A549 (cell line): ENCODE data around the gene MEGF6. TPM values are rescaled to one million over a fixed set of nuclear protein-coding genes. Genes with fewer than 3 reads are reported as not detected.

Experiments
- ATAC-seq, 2 experiments: fragments of 200-7000 bp in 1 of 2; fragments of >200 bp in 1 of 2; cut with Nextera tagmentation in 1 of 2; cut with Tn5 transposase in 1 of 2; 3 replicates each; pipeline versions ENCODE4 v1.8.0 to v1.9.1; 2018 to 2020; ENCODE audit warnings: mild to moderate bottlenecking in 1 of 2, moderate library complexity in 1 of 2
- CTCF ChIA-PET: fragments of 300-600 bp; sonication (Branson Sonifier 250); formaldehyde crosslinking; extraction: SDS; loops from one replicate; lab custom pipeline; 2021; ENCODE audit warnings: antibody characterized with exemption, inconsistent platforms; lab: Yijun Ruan, JAX
- POLR2A ChIA-PET: fragments of 350-600 bp; formaldehyde crosslinking; extraction: SDS; loops from one replicate; lab custom pipeline; 2021; ENCODE audit warnings: antibody characterized with exemption, inconsistent platforms; lab: Yijun Ruan, JAX
- DNase-seq, 2 experiments: peaks; one replicate each; pipeline versions ENCODE4 v3.0.0 to v3.0.0-alpha.2; 2011 to 2016; ENCODE audit warnings: low read depth in 1 of 2, low spot score in 1 of 2
- FAIRE-seq: peaks from 2 replicates; lab custom pipeline; 2011; peaks lifted over from hg19 to GRCh38; lab: Jason Lieb, UNC
- H3K27ac ChIP-seq, 2 experiments: fragments of >200 bp; sonication (Bioruptor Twin); formaldehyde crosslinking; 3 replicates each; pipeline ENCODE4 v1.5.1; 2016 to 2017
- H3K4me1 ChIP-seq: fragments of >200 bp; sonication (Bioruptor Twin); formaldehyde crosslinking; 3 replicates; pipeline ENCODE4 v1.6.1; 2016
- H3K4me2 ChIP-seq: fragments of >200 bp; sonication (Bioruptor Twin); formaldehyde crosslinking; 3 replicates; pipeline ENCODE4 v1.6.1; 2016
- H3K4me3 ChIP-seq: fragments of >200 bp; sonication (Bioruptor Twin); formaldehyde crosslinking; 3 replicates; pipeline ENCODE4 v1.5.1; 2016
- H3K9me3 ChIP-seq: fragments of >200 bp; sonication (Bioruptor Twin); formaldehyde crosslinking; 3 replicates; pipeline ENCODE4 v1.6.1; 2016
- BCL3 ChIP-seq: fragments of >200 bp; sonication (Bioruptor Twin); formaldehyde crosslinking; IDR thresholded peaks from 3 replicates; pipeline ENCODE4 v1.6.1; 2016
- BHLHE40 ChIP-seq: IDR thresholded peaks from 2 replicates; pipeline ENCODE4 v1.6.1; 2012; ENCODE audit warnings: low read depth, low read length, inconsistent platforms
- CBX2 ChIP-seq: fragments of 200-600 bp; sonication (generic); IDR thresholded peaks from 2 replicates; pipeline ENCODE4 v1.6.1; 2016; ENCODE audit warnings: low read depth, mild to moderate bottlenecking, borderline replicate concordance
- CHD4 ChIP-seq: fragments of 200-600 bp; sonication (generic); IDR thresholded peaks from 2 replicates; pipeline ENCODE4 v1.6.1; 2016; ENCODE audit warnings: antibody characterized with exemption, mild to moderate bottlenecking, borderline replicate concordance
- E2F6 ChIP-seq: IDR thresholded peaks from 2 replicates; pipeline ENCODE4 v1.6.1; 2012; ENCODE audit warnings: low read depth, borderline replicate concordance
- EHMT2 ChIP-seq: fragments of 200-600 bp; sonication (generic); IDR thresholded peaks from 2 replicates; pipeline ENCODE4 v1.6.1; 2016; ENCODE audit warnings: antibody characterized with exemption, low read depth, mild to moderate bottlenecking, moderate library complexity
- FOXS1 ChIP-seq: fragments of 250-450 bp; sonication (Bioruptor Pico); IDR thresholded peaks from 2 replicates; pipeline ENCODE4 v1.5.0; 2020; ENCODE audit warnings: mild to moderate bottlenecking, moderate library complexity
- HMGXB4 ChIP-seq: fragments of 250-450 bp; sonication (Bioruptor Pico); IDR thresholded peaks from 2 replicates; pipeline ENCODE4 v1.5.0; 2021; ENCODE audit warnings: mild to moderate bottlenecking, moderate library complexity, borderline replicate concordance
- HOXA7 ChIP-seq: fragments of 250-450 bp; sonication (Bioruptor Pico); IDR thresholded peaks from 2 replicates; pipeline ENCODE4 v1.5.0; 2020; ENCODE audit warnings: mild to moderate bottlenecking, moderate library complexity
- HOXB13 ChIP-seq: fragments of 250-450 bp; sonication (Bioruptor Pico); IDR thresholded peaks from 2 replicates; pipeline ENCODE4 v1.5.0; 2020; ENCODE audit warnings: low read depth, mild to moderate bottlenecking, moderate library complexity
- JUN ChIP-seq, 2 experiments: fragments of >200 bp; sonication (Bioruptor Twin); formaldehyde crosslinking; IDR thresholded peaks; 2 replicates in 1 of 2; 3 replicates in 1 of 2; pipeline ENCODE4 v1.6.1; 2016 to 2017
- NPAS2 ChIP-seq: fragments of 250-450 bp; sonication (Bioruptor Pico); IDR thresholded peaks from 2 replicates; pipeline ENCODE4 v1.8.0; 2022; ENCODE audit warnings: mild to moderate bottlenecking, moderate library complexity, borderline replicate concordance
- NR3C1 ChIP-seq: fragments of >200 bp; sonication (Bioruptor Twin); formaldehyde crosslinking; IDR thresholded peaks from 3 replicates; pipeline ENCODE4 v1.6.1; 2017
- POLR2A ChIP-seq: IDR thresholded peaks from 2 replicates; pipeline ENCODE4 v1.6.1; 2012; ENCODE audit warnings: mild to moderate bottlenecking, low read length
- POLR2AphosphoS2 ChIP-seq: conservative IDR thresholded peaks from 2 replicates; pipeline ENCODE4 v1.6.1; 2012; ENCODE audit warnings: low read length, improper control_type of control experiment, inconsistent platforms
- RCOR1 ChIP-seq: fragments of 150-350 bp; IDR thresholded peaks from 2 replicates; pipeline ENCODE4 v1.6.1; 2014; ENCODE audit warnings: antibody characterized with exemption, low read length, low read depth
- RFX5 ChIP-seq: fragments of 450-650 bp; IDR thresholded peaks from 2 replicates; pipeline ENCODE4 v1.7.1; 2014; ENCODE audit warnings: antibody characterized with exemption, mild to moderate bottlenecking, moderate library complexity
- SREBF2 ChIP-seq: fragments of 450-650 bp; IDR thresholded peaks from 2 replicates; pipeline ENCODE4 v1.6.1; 2014; ENCODE audit warnings: mild to moderate bottlenecking, moderate library complexity
- ZFP36 ChIP-seq: fragments of 450-650 bp; IDR thresholded peaks from 2 replicates; pipeline ENCODE4 v1.6.1; 2014; ENCODE audit warnings: borderline replicate concordance; ENCODE audit not compliant: partially characterized antibody
- WGBS: methylation state at CpG from one replicate; pipeline ENCODE4 v1.1.6; 2017; ENCODE audit errors: missing lambda C conversion rate; 5-methylcytosine and 5-hydroxymethylcytosine counted together
- polyA plus RNA-seq, 4 experiments: library from polyadenylated mRNA; depleted of rRNA in 3 of 4; stranded (reverse); fragments of >200 nt; fragmentation: RNase III in 1 of 4; extraction: RNeasy Plus Mini Kit Qiagen cat#74134 plus additional on column Dnase treatment in 1 of 4; gene quantifications; 2 replicates in 3 of 4; 3 replicates in 1 of 4; pipeline ENCODE4 v1.2.3, GENCODE V29; 2011 to 2017

The MEGF6 gene
- polyA plus RNA-seq, 2 of the 4 experiments (the other 2 are of a cell fraction): 0.66 to 13.7 TPM

- Histone ChIP-seq H3K4me2 (no peak overlapping the region), H3K9me3 (no peaks in the 10 kb centered on the region), H3K4me3 (no peak overlapping the region), H3K4me1 (no peaks in the 10 kb centered on the region), H3K27ac (no peak overlapping the region)
- ChIA-PET CTCF (interaction anchor here (2.1 kb wide), 1 partner anchor 116 kb away, joined by 5 read pairs; no protein-coding TSS in a partner anchor), POLR2A (no interaction called here)
- ATAC-seq (no peak), DNase-seq (no peak), FAIRE-seq (no peak)
- TF ChIP-seq EHMT2 (no peak), POLR2A (no peak), POLR2AphosphoS2 (no peak), SREBF2 (no peak), CBX2 (no peak), HOXA7 (CRISPR knock-in tag) (no peak), ZFP36 (no peak), FOXS1 (CRISPR knock-in tag) (no peak), RFX5 (no peak), E2F6 (no peak), BHLHE40 (no peak), CHD4 (no peak), BCL3 (no peak), HOXB13 (CRISPR knock-in tag) (no peak), JUN (IDR thresholded peaks at IDR 0.05) (no peak), NPAS2 (CRISPR knock-in tag) (no peak)
- WGBS: 73% methylated on average over 2 of the region's 8 CpGs
These were observed 41.9 kb downstream of the MEGF6 start for GRCh38 chr1:3569436-3569835.

- ATAC-seq: no peak
- 100% methylated on average over 3 of the region's 13 CpGs for WGBS
- ChIA-PET CTCF (interaction anchor here (1.3 to 2.1 kb wide), 2 partner anchors 10 to 116 kb away, joined by 3 to 5 read pairs; no protein-coding TSS in a partner anchor), POLR2A (no interaction called here)
- Histone ChIP-seq H3K9me3 (no peaks in the 10 kb centered on the region), H3K4me2 (no peak overlapping the region), H3K4me3 (no peak overlapping the region), H3K27ac (no peak overlapping the region), H3K4me1 (no peaks in the 10 kb centered on the region)
- DNase-seq: no peak
- no peak for FAIRE-seq
- TF ChIP-seq NR3C1 (no peak), HMGXB4 (CRISPR knock-in tag) (no peak), POLR2AphosphoS2 (no peak), RCOR1 (no peak)
These were observed 42.4 kb downstream of the MEGF6 start for GRCh38 chr1:3568815-3569435.
